HG02884 (cell line): Measurements from ENCODE around the gene MAPK1.
"Not testable (repeated sequence)": the region's sequence is repeated elsewhere in the genome, so short reads cannot be mapped to it uniquely, and the experiment has no call there.

Source experiments
- ATAC-seq: cut with Tn5 transposase; IDR thresholded peaks from one replicate; pipeline ENCODE4 v1.9.1; 2021; ENCODE audit warnings: mild to moderate bottlenecking, moderate library complexity; ENCODE audit not compliant: unreplicated experiment

MAPK1 gene

DNA sequence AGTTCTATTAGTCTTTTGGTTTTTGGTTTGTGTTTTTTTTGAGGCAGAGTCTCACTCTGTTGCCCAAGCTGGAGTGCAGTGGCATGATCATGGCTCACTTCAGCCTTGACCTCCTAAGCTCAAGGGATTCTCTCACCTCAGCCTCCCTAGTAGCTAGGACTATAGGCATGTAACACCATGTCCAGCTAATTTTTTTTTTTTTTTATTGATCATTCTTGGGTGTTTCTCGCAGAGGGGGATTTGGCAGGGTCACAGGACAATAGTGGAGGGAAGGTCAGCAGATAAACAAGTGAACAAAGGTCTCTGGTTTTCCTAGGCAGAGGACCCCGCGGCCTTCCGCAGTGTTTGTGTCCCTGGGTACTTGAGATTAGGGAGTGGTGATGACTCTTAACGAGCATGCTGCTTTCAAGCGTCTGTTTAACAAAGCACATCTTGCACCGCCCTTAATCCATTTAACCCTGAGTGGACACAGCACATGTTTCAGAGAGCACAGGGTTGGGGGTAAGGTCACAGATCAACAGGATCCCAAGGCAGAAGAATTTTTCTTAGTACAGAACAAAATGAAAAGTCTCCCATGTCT is 15.4 kb upstream of the MAPK1 start:
- ATAC-seq, result not testable (repeated sequence)

DNA sequence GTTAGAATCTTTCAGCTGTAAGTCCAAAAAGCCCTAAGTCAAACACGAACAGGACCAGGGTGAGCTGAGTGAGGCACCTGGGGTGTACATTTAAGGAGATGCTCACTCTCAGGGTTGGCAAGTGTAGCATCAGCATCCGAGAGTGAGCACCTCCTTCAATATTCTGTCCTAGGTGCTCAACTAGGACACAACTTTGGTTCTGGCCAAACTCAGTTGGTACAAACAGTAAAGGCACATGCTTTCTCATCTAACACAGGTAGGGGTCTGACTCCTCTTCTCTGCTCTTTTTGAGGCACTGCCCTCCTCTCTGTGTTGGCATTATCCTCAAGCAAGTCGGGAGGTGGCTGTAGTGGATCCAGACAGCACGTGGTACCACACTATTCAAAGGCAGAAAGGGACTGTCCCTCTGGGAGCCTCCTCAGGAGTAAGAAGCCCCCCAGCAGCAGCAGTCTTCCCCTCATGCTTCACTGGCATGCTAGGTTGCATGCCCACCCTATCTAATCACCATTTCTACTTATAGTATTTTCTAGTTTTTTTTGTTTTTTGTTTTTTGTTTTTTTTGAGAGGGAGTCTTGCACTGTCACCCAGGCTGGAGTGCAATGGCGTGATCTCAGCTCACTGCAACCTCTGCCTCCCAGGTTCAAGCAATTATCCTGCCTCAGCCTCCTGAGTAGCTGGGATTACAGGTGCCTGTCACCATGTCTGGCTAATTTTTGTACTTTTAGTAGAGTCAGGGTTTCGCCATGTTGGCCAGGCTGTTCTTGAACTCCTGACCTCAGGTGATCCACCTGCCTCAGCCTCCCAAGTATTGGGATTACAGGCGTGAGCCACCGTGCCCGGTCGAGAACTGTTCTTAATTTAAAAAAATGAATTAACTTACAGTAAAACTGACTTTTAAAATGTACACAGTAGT is 14.7 kb upstream of the MAPK1 start:
- no peak for ATAC-seq

GRCh38 chr22:21876486-21877176 is 9.2 kb upstream of the MAPK1 start:
- no peak for ATAC-seq

DNA sequence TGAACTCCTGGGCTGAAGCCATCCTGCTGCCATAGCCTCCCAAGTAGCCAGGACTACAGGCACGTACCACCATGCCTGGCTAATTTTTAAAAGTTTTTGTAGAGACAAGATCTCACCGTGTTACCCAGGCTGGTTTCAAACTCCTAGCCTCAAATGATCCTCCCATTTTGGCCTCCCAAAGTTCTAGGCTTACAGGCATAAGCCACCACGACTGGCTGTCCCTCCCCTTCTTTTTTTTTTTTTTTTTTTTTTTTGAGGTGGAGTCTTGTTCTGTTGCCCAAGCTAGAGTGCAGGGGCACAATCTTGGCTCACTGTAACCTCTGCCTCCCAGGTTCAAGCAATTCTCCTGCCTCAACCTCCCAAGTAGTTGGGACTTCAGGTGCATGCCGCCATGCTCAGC is 7.5 kb upstream of the MAPK1 start:
- ATAC-seq, result not testable (repeated sequence)

DNA sequence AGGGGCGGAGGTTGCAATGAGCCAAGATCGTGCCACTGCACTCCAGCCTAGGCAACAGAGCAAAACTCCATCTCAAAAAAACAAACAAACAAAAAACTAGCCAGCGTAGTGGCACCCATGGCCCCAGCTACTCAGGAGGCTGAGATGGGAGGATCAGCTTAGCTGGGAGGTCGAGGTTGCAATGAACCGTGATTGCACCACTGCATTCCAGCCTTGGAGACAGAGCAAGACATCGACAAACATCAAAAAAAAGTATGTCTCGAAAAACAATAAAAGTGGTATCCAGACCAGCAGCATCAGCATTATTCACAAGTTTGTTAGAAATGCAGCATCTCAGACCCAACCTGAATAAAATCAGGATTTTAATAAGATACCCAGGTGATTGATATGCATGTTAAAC is 6.2 kb upstream of the MAPK1 start:
- no peak for ATAC-seq

- not testable (repeated sequence) for ATAC-seq
Measured at GRCh38 chr22:21872741-21873140, 5.3 kb upstream of the MAPK1 start.

DNA sequence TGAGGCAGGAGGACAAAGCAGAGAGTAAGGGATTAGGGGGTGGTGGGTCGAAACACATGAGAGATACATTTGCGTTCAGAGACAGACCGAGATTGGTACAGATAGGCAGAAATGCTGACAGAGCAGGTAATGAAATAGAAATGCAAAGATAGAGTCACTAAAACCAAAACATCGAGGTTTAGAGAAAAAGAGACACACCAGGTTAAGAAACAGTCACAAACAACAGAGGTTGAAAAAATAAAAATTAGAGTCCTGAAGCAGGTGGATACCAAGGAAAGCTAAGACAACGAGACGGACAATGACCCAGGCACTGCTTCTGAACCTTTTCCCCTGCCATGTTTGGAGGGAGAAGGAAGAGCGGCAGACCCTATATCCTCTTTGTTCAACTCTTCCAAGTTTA is 1.2 kb upstream of the MAPK1 start:
- no peak for ATAC-seq

- ATAC-seq, result peak; percentile 15
Measured at GRCh38 chr22:21866833-21867527, 465 bp downstream of the MAPK1 start.

GRCh38 chr22:21865041-21865440 is 2.4 kb downstream of the MAPK1 start:
- no peak for ATAC-seq

DNA sequence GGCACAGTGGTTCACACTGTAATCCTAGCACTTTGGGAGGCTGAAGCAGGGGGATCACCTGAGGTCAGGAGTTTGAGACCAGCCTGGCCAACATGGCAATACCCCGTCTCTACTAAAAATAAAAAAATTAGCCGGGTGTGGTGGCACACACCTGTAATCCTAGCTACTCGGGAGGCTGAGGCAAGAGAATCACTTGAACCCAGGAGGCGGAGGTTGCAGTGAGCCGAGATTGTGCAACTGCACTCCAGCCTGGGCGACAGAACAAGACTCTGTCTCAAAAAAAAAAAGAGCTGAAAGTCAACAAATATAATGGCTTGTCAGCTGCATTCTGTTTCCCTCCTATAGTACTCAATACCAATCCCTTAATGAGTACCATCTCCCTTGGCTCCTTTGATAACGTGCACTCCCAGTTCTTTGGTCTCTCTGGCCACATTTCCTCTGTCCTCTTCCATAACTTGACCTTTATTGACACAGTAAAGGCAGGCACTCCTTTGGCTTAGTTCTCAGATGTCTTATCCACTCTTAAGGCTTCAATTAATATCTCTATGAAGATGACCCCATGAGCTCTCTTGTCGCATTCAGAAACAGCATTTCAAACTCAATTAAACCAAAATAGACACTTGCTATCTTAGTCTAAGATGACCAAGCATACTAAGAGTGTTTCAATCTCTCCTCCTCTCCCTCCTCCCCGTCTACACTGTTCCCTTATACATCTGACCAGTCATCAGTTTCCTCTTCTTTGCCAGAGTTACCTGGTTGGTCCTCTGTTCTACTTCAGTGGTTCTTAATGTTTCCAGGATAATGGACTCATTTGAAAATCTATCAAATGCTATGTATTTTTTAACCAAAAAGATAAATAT is 4.8 kb downstream of the MAPK1 start:
- no peak for ATAC-seq

GRCh38 chr22:21861851-21862250 is 5.6 kb downstream of the MAPK1 start:
- ATAC-seq, result no peak

DNA sequence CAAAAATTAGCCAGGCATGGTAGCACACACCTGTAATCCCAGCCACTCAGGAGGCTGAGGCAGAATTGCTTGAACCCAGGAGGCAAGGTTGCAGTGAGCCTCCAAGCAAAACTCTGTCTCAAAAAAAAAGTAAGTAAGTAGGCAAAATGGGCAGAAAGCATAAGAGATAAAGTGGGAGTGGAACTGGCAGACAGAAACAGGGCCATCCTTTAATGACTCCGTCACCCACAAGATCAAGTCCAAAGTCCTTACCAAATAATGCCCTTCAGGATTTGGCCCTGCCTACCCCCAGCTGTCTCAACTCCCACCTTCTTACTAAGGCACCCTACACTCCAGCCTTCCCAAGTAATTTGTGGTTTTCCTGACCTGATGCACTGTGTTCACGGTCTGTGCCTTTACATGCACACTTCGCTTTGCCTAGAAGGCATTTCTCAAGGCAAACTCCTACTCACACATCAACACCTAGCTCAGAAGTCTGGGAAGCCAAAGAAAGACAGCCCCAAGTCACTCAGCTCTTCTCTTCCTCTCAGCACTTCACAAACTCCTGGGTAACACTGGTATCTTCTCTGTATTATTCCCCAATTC is 6.1 kb downstream of the MAPK1 start:
- no peak for ATAC-seq

GRCh38 chr22:21860491-21861039 is 6.9 kb downstream of the MAPK1 start:
- ATAC-seq, result no peak

DNA sequence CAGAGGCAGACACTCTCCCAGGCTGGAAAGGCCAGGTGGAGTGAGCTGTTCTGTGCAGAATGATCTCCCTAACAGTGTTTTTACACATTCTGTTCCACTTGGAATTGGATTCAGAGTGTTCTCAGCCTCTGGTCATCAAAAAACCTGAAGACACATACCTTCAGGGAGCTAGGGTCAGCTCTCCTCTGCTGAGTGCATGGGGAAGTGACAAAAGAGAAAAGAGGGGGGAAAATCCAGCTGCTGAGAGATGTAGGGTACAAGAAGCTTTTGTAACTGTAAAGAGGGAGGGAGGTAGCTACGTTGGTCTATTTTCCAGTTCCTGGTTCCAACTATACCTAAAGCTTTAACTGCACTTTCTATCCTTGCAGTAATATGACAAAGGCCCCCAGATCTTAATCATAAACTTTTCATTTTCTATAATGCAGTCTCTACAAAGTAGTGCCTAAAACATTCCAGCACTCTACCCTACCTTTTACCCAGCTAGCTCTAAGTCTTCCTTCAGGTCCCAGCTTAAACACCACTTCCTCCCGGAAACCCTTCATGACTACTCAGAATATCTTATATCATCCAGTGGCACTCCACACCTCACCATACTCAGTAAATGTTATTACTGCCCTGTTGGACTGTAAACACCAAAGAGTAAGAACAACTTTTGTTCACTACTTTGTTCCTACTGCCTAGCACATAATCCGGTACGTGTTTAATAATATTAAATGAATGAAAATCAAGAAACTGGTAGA is 9.2 kb downstream of the MAPK1 start:
- ATAC-seq, result no peak

GRCh38 chr22:21857481-21857914 is 9.9 kb downstream of the MAPK1 start:
- no peak for ATAC-seq

- ATAC-seq, result no peak
Measured at GRCh38 chr22:21856868-21857267, 10.6 kb downstream of the MAPK1 start.

DNA sequence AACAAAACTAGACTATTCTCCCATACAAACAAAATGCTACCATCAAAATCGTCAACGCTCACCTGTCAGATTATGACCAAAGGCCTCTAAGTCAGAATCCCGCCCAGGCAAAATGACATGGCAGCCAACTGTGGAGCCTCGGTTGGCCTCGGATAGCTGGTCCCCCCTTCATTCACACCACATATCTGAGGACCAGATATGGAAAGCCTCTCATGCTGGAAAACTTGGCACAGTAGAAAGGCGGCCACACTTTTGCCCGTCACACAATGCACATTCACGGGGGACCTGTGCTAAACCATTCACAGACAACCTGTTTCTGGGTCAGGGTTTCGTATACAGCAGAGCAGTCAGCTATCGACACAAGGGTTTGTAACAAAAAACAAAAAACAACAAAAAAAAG is 11.2 kb downstream of the MAPK1 start:
- ATAC-seq, result no peak

GRCh38 chr22:21855676-21856075 is 11.8 kb downstream of the MAPK1 start:
- ATAC-seq, result no peak

- ATAC-seq, result no peak
Measured at GRCh38 chr22:21850660-21851059, 16.8 kb downstream of the MAPK1 start.
